HepG2 (cell line): ENCODE results near the gene BPIFB2. TPM values are rescaled to one million over a fixed set of nuclear protein-coding genes. Genes with fewer than 3 reads are reported as not detected.

Experiments
- CBX1 ChIP-seq: IDR thresholded peaks from one replicate; pipeline ENCODE4 v1.6.1; 2016; ENCODE audit warnings: antibody characterized with exemption, low read depth
- CBX2 ChIP-seq, 2 experiments: fragments of 200-600 bp in 1 of 2; sonication (generic); formaldehyde crosslinking in 1 of 2; IDR thresholded peaks; 2 replicates each; pipeline versions ENCODE4 v1.7.0 to v1.8.1; 2018 to 2022; ENCODE audit warnings: low read depth in 2 of 2, low read length in 1 of 2, mild to moderate bottlenecking in 1 of 2, missing genetic modification reagents in 1 of 2
- GATAD1 ChIP-seq: IDR thresholded peaks from 2 replicates; pipeline ENCODE4 v1.6.1; 2016; ENCODE audit warnings: missing genetic modification reagents, missing compliant biosample characterization
- KDM5B ChIP-seq: sonication (generic); formaldehyde crosslinking; IDR thresholded peaks from 2 replicates; pipeline ENCODE4 v1.4.0; 2020; ENCODE audit warnings: missing genetic modification reagents, mild to moderate bottlenecking, borderline replicate concordance
- MXI1 ChIP-seq: IDR thresholded peaks from 3 replicates; pipeline ENCODE4 v1.6.1; 2012; ENCODE audit warnings: low read depth, low read length, inconsistent platforms, borderline replicate concordance
- NR2F2 ChIP-seq: IDR thresholded peaks from 2 replicates; pipeline ENCODE4 v1.6.1; 2012; ENCODE audit warnings: low read depth, inconsistent platforms, borderline replicate concordance
- RBFOX2 ChIP-seq: fragments of 200-400 bp; formaldehyde crosslinking; IDR thresholded peaks from 2 replicates; pipeline ENCODE4 v1.6.1; 2017; ENCODE audit warnings: low read depth, mild to moderate bottlenecking, low read length
- SKI ChIP-seq: fragments of 450-650 bp; IDR thresholded peaks from one replicate; pipeline ENCODE4 v1.6.1; 2018; ENCODE audit warnings: mild to moderate bottlenecking; ENCODE audit not compliant: partially characterized antibody
- STAT5B ChIP-seq: sonication (generic); formaldehyde crosslinking; IDR thresholded peaks from 2 replicates; pipeline ENCODE4 v1.4.0; 2020; ENCODE audit warnings: missing genetic modification reagents
- TCF7L2 ChIP-seq: IDR thresholded peaks from 2 replicates; pipeline ENCODE4 v1.6.1; 2011; ENCODE audit warnings: mild to moderate bottlenecking, low read depth, low read length, moderate library complexity
- ZNF205 ChIP-seq: IDR thresholded peaks from 2 replicates; pipeline ENCODE4 v1.6.1; 2018; ENCODE audit warnings: missing biosample characterization, missing genetic modification reagents
- ZNF350 ChIP-seq: sonication (generic); formaldehyde crosslinking; IDR thresholded peaks from 2 replicates; pipeline ENCODE4 v1.4.0; 2020; ENCODE audit warnings: mild to moderate bottlenecking, low read depth, missing genetic modification reagents, borderline replicate concordance
- ZNF567 ChIP-seq: sonication (generic); formaldehyde crosslinking; IDR thresholded peaks from 2 replicates; pipeline ENCODE4 v1.8.1; 2023; ENCODE audit warnings: mild to moderate bottlenecking, missing genetic modification reagents, borderline replicate concordance
- polyA plus RNA-seq, 8 experiments: library from polyadenylated mRNA; depleted of rRNA in 3 of 8; stranded (reverse) in 7 of 8; unstranded in 1 of 8; fragments of >200 nt; fragmentation: Illumina TruSeq in 4 of 8; extraction: Trizol in 4 of 8; gene quantifications; 2 replicates each; pipeline versions ENCODE4 v1.2.1 to v1.2.3, GENCODE V29; 2011 to 2016; ENCODE audit warnings: low read depth in 4 of 8, missing spikeins in 1 of 8, mixed read lengths in 1 of 8; ENCODE audit not compliant: insufficient read depth in 1 of 8
- total RNA-seq, 5 experiments: library from RNA; depleted of rRNA; stranded (reverse); fragments of >200 nt; fragmentation: Illumina TruSeq; extraction: Trizol; gene quantifications; 2 replicates each; pipeline ENCODE4 v1.2.3, GENCODE V29; 2016; ENCODE audit warnings: low read depth in 1 of 5
- TF ChIP-seq, protein P1 (sequence below), 2 experiments: fragments of 450-650 bp in 1 of 2; sonication (generic) in 1 of 2; formaldehyde crosslinking in 1 of 2; IDR thresholded peaks; 2 replicates each; pipeline versions ENCODE4 v1.6.1 to v1.8.0; 2016 to 2022; ENCODE audit warnings: antibody characterized with exemption in 1 of 2, mild to moderate bottlenecking in 1 of 2, missing genetic modification reagents in 1 of 2
- TF ChIP-seq, protein P2 (sequence below): sonication (generic); formaldehyde crosslinking; IDR thresholded peaks from 2 replicates; pipeline ENCODE4 v1.4.0; 2020; ENCODE audit warnings: mild to moderate bottlenecking, missing genetic modification reagents
- TF ChIP-seq, protein P3 (sequence below): sonication (generic); formaldehyde crosslinking; IDR thresholded peaks from 2 replicates; pipeline ENCODE4 v1.4.0; 2020; ENCODE audit warnings: missing genetic modification reagents

The BPIFB2 gene
- total and polyA plus RNA-seq, 2 of the 13 experiments (the other 11 are each of a cell fraction or from before 2014, with no cell fraction given) = 54.5 to 902 TPM

DNA sequence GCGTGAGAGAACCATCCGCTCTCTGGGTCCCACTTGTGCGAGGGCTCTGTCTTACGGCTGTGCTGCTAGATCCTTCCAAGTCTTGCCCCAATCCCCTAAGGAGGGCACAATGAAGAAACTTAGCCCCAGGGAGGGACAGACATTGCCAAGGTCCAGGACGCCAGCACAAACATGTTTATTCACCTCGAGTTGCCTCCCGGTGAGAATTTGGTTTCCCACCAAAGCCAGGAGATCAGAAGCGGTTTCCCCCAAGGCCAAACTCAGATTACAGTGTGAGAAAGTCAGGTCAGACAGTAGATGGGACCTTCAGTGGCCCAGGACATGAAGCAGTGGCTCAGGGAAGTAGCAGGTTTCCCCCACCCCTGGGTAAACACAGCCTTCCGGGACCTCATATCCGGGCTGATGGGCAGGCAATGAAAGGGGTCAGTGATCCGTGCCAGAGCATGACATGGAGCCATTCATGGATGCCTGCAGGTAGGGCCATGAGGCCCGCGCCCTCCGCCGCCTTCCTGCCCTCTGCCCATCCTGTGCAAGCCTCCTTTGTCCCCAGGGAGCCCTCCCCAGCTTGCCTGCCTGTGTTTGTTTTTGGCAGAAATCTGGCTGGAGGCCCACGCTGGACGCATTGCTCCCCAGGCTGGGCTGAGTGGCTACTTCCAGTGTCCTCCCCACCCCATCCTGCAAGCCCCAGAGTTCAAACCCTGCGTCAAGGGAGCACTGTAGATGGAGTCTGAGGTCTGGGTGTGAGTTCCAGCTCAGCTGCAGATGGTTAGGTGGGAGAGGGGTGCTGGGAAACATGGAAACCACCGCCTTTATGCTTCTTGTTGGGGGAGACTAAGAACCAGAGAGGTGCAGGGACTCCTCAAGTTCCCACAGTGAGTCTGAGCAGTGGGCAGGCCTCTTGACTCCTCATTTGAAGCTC lies 2.0 kb downstream of the BPIFB2 start (continued):
- peak; percentile 91 for TF ChIP-seq RBFOX2
- peak; percentile 84 for TF ChIP-seq NR2F2
- peak; percentile 89 for TF ChIP-seq ZNF205 (CRISPR knock-in tag)
- no peak; the same call in 1 of the 2 replicates for TF ChIP-seq TCF7L2
- TF ChIP-seq ZNF567 (CRISPR knock-in tag) = no peak; the same call in 1 of the 2 replicates
- TF ChIP-seq, protein P1, sequence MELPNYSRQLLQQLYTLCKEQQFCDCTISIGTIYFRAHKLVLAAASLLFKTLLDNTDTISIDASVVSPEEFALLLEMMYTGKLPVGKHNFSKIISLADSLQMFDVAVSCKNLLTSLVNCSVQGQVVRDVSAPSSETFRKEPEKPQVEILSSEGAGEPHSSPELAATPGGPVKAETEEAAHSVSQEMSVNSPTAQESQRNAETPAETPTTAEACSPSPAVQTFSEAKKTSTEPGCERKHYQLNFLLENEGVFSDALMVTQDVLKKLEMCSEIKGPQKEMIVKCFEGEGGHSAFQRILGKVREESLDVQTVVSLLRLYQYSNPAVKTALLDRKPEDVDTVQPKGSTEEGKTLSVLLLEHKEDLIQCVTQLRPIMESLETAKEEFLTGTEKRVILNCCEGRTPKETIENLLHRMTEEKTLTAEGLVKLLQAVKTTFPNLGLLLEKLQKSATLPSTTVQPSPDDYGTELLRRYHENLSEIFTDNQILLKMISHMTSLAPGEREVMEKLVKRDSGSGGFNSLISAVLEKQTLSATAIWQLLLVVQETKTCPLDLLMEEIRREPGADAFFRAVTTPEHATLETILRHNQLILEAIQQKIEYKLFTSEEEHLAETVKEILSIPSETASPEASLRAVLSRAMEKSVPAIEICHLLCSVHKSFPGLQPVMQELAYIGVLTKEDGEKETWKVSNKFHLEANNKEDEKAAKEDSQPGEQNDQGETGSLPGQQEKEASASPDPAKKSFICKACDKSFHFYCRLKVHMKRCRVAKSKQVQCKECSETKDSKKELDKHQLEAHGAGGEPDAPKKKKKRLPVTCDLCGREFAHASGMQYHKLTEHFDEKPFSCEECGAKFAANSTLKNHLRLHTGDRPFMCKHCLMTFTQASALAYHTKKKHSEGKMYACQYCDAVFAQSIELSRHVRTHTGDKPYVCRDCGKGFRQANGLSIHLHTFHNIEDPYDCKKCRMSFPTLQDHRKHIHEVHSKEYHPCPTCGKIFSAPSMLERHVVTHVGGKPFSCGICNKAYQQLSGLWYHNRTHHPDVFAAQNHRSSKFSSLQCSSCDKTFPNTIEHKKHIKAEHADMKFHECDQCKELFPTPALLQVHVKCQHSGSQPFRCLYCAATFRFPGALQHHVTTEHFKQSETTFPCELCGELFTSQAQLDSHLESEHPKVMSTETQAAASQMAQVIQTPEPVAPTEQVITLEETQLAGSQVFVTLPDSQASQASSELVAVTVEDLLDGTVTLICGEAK (IDR thresholded peaks at IDR 0.05) = no peak
- TF ChIP-seq, protein P1 (CRISPR knock-in tag; IDR thresholded peaks at IDR 0.05) = peak; percentile 75; the same call in 1 of the 2 replicates
- peak; percentile 94 for TF ChIP-seq KDM5B (CRISPR knock-in tag)
- TF ChIP-seq, protein P2, sequence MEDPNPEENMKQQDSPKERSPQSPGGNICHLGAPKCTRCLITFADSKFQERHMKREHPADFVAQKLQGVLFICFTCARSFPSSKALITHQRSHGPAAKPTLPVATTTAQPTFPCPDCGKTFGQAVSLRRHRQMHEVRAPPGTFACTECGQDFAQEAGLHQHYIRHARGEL = no peak; the same call in 1 of the 2 replicates
- TF ChIP-seq STAT5B (CRISPR knock-in tag) = peak; percentile 75; the same call in 1 of the 2 replicates
- TF ChIP-seq, protein P3, sequence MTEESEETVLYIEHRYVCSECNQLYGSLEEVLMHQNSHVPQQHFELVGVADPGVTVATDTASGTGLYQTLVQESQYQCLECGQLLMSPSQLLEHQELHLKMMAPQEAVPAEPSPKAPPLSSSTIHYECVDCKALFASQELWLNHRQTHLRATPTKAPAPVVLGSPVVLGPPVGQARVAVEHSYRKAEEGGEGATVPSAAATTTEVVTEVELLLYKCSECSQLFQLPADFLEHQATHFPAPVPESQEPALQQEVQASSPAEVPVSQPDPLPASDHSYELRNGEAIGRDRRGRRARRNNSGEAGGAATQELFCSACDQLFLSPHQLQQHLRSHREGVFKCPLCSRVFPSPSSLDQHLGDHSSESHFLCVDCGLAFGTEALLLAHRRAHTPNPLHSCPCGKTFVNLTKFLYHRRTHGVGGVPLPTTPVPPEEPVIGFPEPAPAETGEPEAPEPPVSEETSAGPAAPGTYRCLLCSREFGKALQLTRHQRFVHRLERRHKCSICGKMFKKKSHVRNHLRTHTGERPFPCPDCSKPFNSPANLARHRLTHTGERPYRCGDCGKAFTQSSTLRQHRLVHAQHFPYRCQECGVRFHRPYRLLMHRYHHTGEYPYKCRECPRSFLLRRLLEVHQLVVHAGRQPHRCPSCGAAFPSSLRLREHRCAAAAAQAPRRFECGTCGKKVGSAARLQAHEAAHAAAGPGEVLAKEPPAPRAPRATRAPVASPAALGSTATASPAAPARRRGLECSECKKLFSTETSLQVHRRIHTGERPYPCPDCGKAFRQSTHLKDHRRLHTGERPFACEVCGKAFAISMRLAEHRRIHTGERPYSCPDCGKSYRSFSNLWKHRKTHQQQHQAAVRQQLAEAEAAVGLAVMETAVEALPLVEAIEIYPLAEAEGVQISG (CRISPR knock-in tag) = peak; percentile 74
- peak; percentile 76 for TF ChIP-seq GATAD1 (CRISPR knock-in tag)
- no peak for TF ChIP-seq SKI
- peak; percentile 100 for TF ChIP-seq ZNF350 (CRISPR knock-in tag)
- TF ChIP-seq MXI1 = peak; percentile 80; the same call in 1 of the 3 replicates
- no peak for TF ChIP-seq CBX2 (IDR thresholded peaks at IDR 0.05; ENCODE audit: low read depth, low read length)
- no peak for TF ChIP-seq CBX2 (CRISPR knock-in tag; IDR thresholded peaks at IDR 0.05; ENCODE audit: low read depth)
- no peak for TF ChIP-seq CBX1
